H1 (cell line): ENCODE results near the gene IQSEC3.
"Not testable (repeated sequence)": the region's sequence is repeated elsewhere in the genome, so short reads cannot be mapped to it uniquely, and the experiment has no call there.

Source experiments
- BCL11A ChIP-seq, 2 experiments: IDR thresholded peaks; one replicate each; pipeline ENCODE4 v1.6.1; 2011; ENCODE audit warnings: low read depth in 2 of 2, low read length in 2 of 2, mild to moderate bottlenecking in 2 of 2
- CBX5 ChIP-seq: fragments of 300-800, 300-1000 bp; sonication (generic); IDR thresholded peaks from 2 replicates; pipeline ENCODE4 v1.7.1; 2016; ENCODE audit warnings: antibody characterized with exemption, low read length, low read depth
- CHD2 ChIP-seq: IDR thresholded peaks from 2 replicates; pipeline ENCODE4 v1.6.1; 2012; ENCODE audit warnings: low read length, improper control_type of control experiment
- EGR1 ChIP-seq: IDR thresholded peaks from 2 replicates; pipeline ENCODE4 v1.6.1; 2011; ENCODE audit warnings: low read depth, low read length, borderline replicate concordance
- EZH2 ChIP-seq: fragments of 200-600 bp; sonication (generic); IDR thresholded peaks from 2 replicates; pipeline ENCODE4 v1.7.1; 2012; ENCODE audit warnings: low read depth, mild to moderate bottlenecking, moderate library complexity, low read length, inconsistent platforms; ENCODE audit not compliant: severe bottlenecking
- HDAC6 ChIP-seq: IDR thresholded peaks from one replicate; pipeline ENCODE4 v1.7.1; 2012; ENCODE audit warnings: low read depth, mild to moderate bottlenecking, inconsistent platforms, low read length, moderate library complexity
- KDM1A ChIP-seq: fragments of 200-600, 300-600 bp; sonication (generic); IDR thresholded peaks from 2 replicates; pipeline ENCODE4 v1.7.1; 2016; ENCODE audit warnings: mild to moderate bottlenecking, low read length, borderline replicate concordance
- POLR2A ChIP-seq, 2 experiments: IDR thresholded peaks; 1 replicate in 1 of 2; 2 replicates in 1 of 2; pipeline ENCODE4 v1.6.1; 2011; ENCODE audit warnings: low read depth in 2 of 2, low read length in 2 of 2, mild to moderate bottlenecking in 2 of 2; ENCODE audit errors: control extremely low read depth in 1 of 2
- POLR2AphosphoS5 ChIP-seq: IDR thresholded peaks from 2 replicates; pipeline ENCODE4 v1.6.1; 2011; ENCODE audit warnings: low read depth, low read length
- RAD21 ChIP-seq, 2 experiments: IDR thresholded peaks in 1 of 2; conservative IDR thresholded peaks in 1 of 2; 2 replicates each; pipeline ENCODE4 v1.6.1; 2011; ENCODE audit warnings: low read depth in 2 of 2, low read length in 2 of 2, improper control_type of control experiment in 1 of 2, inconsistent platforms in 1 of 2, mild to moderate bottlenecking in 1 of 2, moderate library complexity in 1 of 2
- RNF2 ChIP-seq: fragments of 200-900, 300-1000 bp; sonication (generic); IDR thresholded peaks from 2 replicates; pipeline ENCODE4 v1.7.1; 2016; ENCODE audit warnings: borderline replicate concordance, low read depth, mild to moderate bottlenecking, antibody characterized with exemption, low read length; ENCODE audit not compliant: poor library complexity, severe bottlenecking; ENCODE audit errors: missing control alignments
- TF ChIP-seq, protein P1 (sequence below), 3 experiments: IDR thresholded peaks; 1 replicate in 2 of 3; 2 replicates in 1 of 3; pipeline versions ENCODE4 v1.5.1 to v1.6.1; 2011; ENCODE audit warnings: low read length in 3 of 3, mild to moderate bottlenecking in 3 of 3, inconsistent platforms in 2 of 3, low read depth in 1 of 3, moderate library complexity in 1 of 3; ENCODE audit not compliant: insufficient read depth in 1 of 3; ENCODE audit errors: control extremely low read depth in 1 of 3

DNA sequence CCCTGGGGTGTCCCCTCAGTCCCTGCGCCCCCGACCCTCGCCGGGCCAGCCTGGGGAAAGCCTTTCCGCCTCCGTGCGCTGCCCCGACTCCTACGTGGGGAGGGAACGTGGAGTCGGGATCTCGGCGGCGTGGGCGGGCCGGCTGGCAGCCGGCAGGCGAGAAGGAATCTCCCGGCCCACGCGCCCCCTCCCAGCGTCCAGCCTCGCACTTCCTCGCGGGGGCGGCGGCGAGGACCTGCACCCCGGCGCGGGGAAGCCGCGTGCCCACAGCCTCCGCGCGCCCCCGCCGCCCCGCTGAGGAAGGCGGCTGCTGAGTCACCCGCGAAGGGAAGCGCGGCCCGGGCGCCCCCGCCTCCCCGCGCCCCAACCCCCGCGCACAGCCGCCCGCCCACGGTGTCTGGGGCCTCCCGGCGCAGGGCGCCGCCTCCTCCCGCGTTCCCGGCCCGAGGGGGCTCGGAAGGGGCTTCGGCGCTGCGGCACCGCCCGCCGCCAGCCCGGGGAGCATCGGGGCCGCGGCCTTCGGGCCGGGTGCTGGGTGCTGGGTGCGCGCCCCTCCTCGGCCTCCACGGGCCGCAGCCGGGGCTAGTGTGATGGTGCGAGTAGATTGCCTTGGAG lies 11.3 kb downstream of the IQSEC3 start:
- TF ChIP-seq BCL11A (IDR thresholded peaks at IDR 0.05; ENCODE audit: low read depth in 2 of 2, low read length in 2 of 2); POLR2A (IDR thresholded peaks at IDR 0.05; ENCODE audit: control extremely low read depth in 1 of 2, low read depth in 2 of 2, low read length in 2 of 2); KDM1A; POLR2AphosphoS5; RNF2; EGR1; CHD2; RAD21 (IDR thresholded peaks at IDR 0.05 in 1 of 2, conservative IDR thresholded peaks at IDR 0.05 in 1 of 2; ENCODE audit: low read depth in 2 of 2, low read length in 2 of 2); EZH2; CBX5; HDAC6: not testable (repeated sequence)
- TF ChIP-seq, protein P1, sequence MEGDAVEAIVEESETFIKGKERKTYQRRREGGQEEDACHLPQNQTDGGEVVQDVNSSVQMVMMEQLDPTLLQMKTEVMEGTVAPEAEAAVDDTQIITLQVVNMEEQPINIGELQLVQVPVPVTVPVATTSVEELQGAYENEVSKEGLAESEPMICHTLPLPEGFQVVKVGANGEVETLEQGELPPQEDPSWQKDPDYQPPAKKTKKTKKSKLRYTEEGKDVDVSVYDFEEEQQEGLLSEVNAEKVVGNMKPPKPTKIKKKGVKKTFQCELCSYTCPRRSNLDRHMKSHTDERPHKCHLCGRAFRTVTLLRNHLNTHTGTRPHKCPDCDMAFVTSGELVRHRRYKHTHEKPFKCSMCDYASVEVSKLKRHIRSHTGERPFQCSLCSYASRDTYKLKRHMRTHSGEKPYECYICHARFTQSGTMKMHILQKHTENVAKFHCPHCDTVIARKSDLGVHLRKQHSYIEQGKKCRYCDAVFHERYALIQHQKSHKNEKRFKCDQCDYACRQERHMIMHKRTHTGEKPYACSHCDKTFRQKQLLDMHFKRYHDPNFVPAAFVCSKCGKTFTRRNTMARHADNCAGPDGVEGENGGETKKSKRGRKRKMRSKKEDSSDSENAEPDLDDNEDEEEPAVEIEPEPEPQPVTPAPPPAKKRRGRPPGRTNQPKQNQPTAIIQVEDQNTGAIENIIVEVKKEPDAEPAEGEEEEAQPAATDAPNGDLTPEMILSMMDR (IDR thresholded peaks at IDR 0.05; ENCODE audit: control extremely low read depth in 1 of 3, insufficient read depth in 1 of 3, low read depth in 1 of 3, low read length in 3 of 3) = not testable (repeated sequence)
